ENCODE measurements around the gene FTL. TPM values are rescaled to one million over a fixed set of nuclear protein-coding genes. Genes with fewer than 3 reads are reported as not detected.
"Not testable (repeated sequence)": the region's sequence is repeated elsewhere in the genome, so short reads cannot be mapped to it uniquely, and the experiment has no call there.

FTL gene
- 1,683 TPM for polyA plus RNA-seq (2013, experiment 1 of 2)
- polyA plus RNA-seq (2013, experiment 2 of 2): 1,737 TPM

- H3K36me3 ChIP-seq (ENCODE audit: insufficient read depth, low read length): peaks cover 42% of the 10 kb centered on the region
- peak within 1 kb of the TSS; percentile 91 for H3K27ac ChIP-seq (ENCODE audit: low read depth, low read length)
- peak within 1 kb of the TSS; percentile 92 for H3K9ac ChIP-seq (ENCODE audit: low read depth, low read length)
- H3K9me3 ChIP-seq (ENCODE audit: insufficient read depth, low read depth, low read length): no peaks in the 10 kb centered on the region
- H3K27me3 ChIP-seq (ENCODE audit: insufficient read depth, low read length): no peaks in the 10 kb centered on the region
- under 1% methylated on average over 50 of the region's 52 CpGs for WGBS
- H3K4me3 ChIP-seq (ENCODE audit: low read length): peak within 1 kb of the TSS; percentile 77
- peaks cover 19% of the 10 kb centered on the region for H3K4me1 ChIP-seq (ENCODE audit: insufficient read depth, low read length)
Measured at GRCh38 chr19:48965040-48965805, at the start of gene FTL. TSS of gene FTL (plus strand) at chr19:48965309. CDS start at chr19:48965508, 199 bp downstream.

- peaks cover 67% of the 10 kb centered on the region for H3K36me3 ChIP-seq (ENCODE audit: insufficient read depth, low read length)
- no peaks in the 10 kb centered on the region for H3K9me3 ChIP-seq (ENCODE audit: insufficient read depth, low read depth, low read length)
- H3K9ac ChIP-seq (ENCODE audit: low read depth, low read length): no peak overlapping the region
- no peak overlapping the region for H3K27ac ChIP-seq (ENCODE audit: low read depth, low read length)
- 87% methylated on average over 7 of the region's 8 CpGs for WGBS
- H3K27me3 ChIP-seq (ENCODE audit: insufficient read depth, low read length): no peaks in the 10 kb centered on the region
- H3K4me3 ChIP-seq (ENCODE audit: low read length): no peak overlapping the region
- no peaks in the 10 kb centered on the region for H3K4me1 ChIP-seq (ENCODE audit: insufficient read depth, low read length)
Measured at GRCh38 chr19:48915757-48916156, 49.4 kb upstream of the FTL start.

GRCh38 chr19:48918071-48918470 is 47.0 kb upstream of the FTL start:
- Histone ChIP-seq H3K4me3 (ENCODE audit: low read length) (no peak overlapping the region), H3K36me3 (ENCODE audit: insufficient read depth, low read length) (peaks cover 63% of the 10 kb centered on the region), H3K9me3 (ENCODE audit: insufficient read depth, low read depth, low read length) (no peaks in the 10 kb centered on the region), H3K4me1 (ENCODE audit: insufficient read depth, low read length) (no peaks in the 10 kb centered on the region), H3K27me3 (ENCODE audit: insufficient read depth, low read length) (no peaks in the 10 kb centered on the region), H3K9ac (ENCODE audit: low read depth, low read length) (no peak overlapping the region), H3K27ac (ENCODE audit: low read depth, low read length) (no peak overlapping the region)
- WGBS: 91% methylated on average over 6 of the region's 6 CpGs

GRCh38 chr19:48918801-48919247 is 46.3 kb upstream of the FTL start:
- peaks cover 59% of the 10 kb centered on the region for H3K36me3 ChIP-seq (ENCODE audit: insufficient read depth, low read length)
- H3K27me3 ChIP-seq (ENCODE audit: insufficient read depth, low read length): no peaks in the 10 kb centered on the region
- WGBS: 85% methylated on average over 18 of the region's 18 CpGs
- H3K9ac ChIP-seq (ENCODE audit: low read depth, low read length): no peak overlapping the region
- no peaks in the 10 kb centered on the region for H3K9me3 ChIP-seq (ENCODE audit: insufficient read depth, low read depth, low read length)
- no peaks in the 10 kb centered on the region for H3K4me1 ChIP-seq (ENCODE audit: insufficient read depth, low read length)
- H3K27ac ChIP-seq (ENCODE audit: low read depth, low read length): no peak overlapping the region
- H3K4me3 ChIP-seq (ENCODE audit: low read length): no peak overlapping the region

- H3K27ac ChIP-seq (ENCODE audit: low read depth, low read length); H3K9me3 ChIP-seq (ENCODE audit: insufficient read depth, low read depth, low read length); H3K9ac ChIP-seq (ENCODE audit: low read depth, low read length); H3K4me1 ChIP-seq (ENCODE audit: insufficient read depth, low read length); H3K27me3 ChIP-seq (ENCODE audit: insufficient read depth, low read length); H3K4me3 ChIP-seq (ENCODE audit: low read length): not testable (repeated sequence)
- H3K36me3 ChIP-seq (ENCODE audit: insufficient read depth, low read length): peaks cover 56% of the 10 kb centered on the region
- 97% methylated on average over 8 of the region's 8 CpGs for WGBS
Measured at GRCh38 chr19:48919271-48919670, 45.8 kb upstream of the FTL start.

GRCh38 chr19:48920949-48921348 is 44.2 kb upstream of the FTL start:
- H3K27me3 ChIP-seq (ENCODE audit: insufficient read depth, low read length): no peaks in the 10 kb centered on the region
- H3K4me3 ChIP-seq (ENCODE audit: low read length): no peak overlapping the region
- no peaks in the 10 kb centered on the region for H3K4me1 ChIP-seq (ENCODE audit: insufficient read depth, low read length)
- H3K36me3 ChIP-seq (ENCODE audit: insufficient read depth, low read length): peaks cover 43% of the 10 kb centered on the region
- WGBS: 84% methylated on average over 10 of the region's 10 CpGs
- no peak overlapping the region for H3K27ac ChIP-seq (ENCODE audit: low read depth, low read length)
- no peaks in the 10 kb centered on the region for H3K9me3 ChIP-seq (ENCODE audit: insufficient read depth, low read depth, low read length)
- H3K9ac ChIP-seq (ENCODE audit: low read depth, low read length): no peak overlapping the region

GRCh38 chr19:48921721-48922500 is 43.2 kb upstream of the FTL start:
- Histone ChIP-seq H3K27me3 (ENCODE audit: insufficient read depth, low read length) (no peaks in the 10 kb centered on the region), H3K36me3 (ENCODE audit: insufficient read depth, low read length) (peaks cover 41% of the 10 kb centered on the region)
- 94% methylated on average over 12 of the region's 12 CpGs for WGBS

GRCh38 chr19:48922548-48923490 is 42.3 kb upstream of the FTL start:
- H3K9ac ChIP-seq (ENCODE audit: low read depth, low read length): no peak overlapping the region
- no peak overlapping the region for H3K4me3 ChIP-seq (ENCODE audit: low read length)
- H3K27me3 ChIP-seq (ENCODE audit: insufficient read depth, low read length): no peaks in the 10 kb centered on the region
- no peaks in the 10 kb centered on the region for H3K9me3 ChIP-seq (ENCODE audit: insufficient read depth, low read depth, low read length)
- no peaks in the 10 kb centered on the region for H3K4me1 ChIP-seq (ENCODE audit: insufficient read depth, low read length)
- H3K36me3 ChIP-seq (ENCODE audit: insufficient read depth, low read length): peaks cover 39% of the 10 kb centered on the region
- WGBS: 94% methylated on average over 18 of the region's 18 CpGs
- no peak overlapping the region for H3K27ac ChIP-seq (ENCODE audit: low read depth, low read length)

More at GRCh38 chr19:48921721-48922500, 43.2 kb upstream of the FTL start:
- Histone ChIP-seq H3K27ac (ENCODE audit: low read depth, low read length) (no peak overlapping the region), H3K9me3 (ENCODE audit: insufficient read depth, low read depth, low read length) (no peaks in the 10 kb centered on the region), H3K4me3 (ENCODE audit: low read length) (no peak overlapping the region), H3K9ac (ENCODE audit: low read depth, low read length) (no peak overlapping the region), H3K4me1 (ENCODE audit: insufficient read depth, low read length) (no peaks in the 10 kb centered on the region)

- no peak overlapping the region for H3K27ac ChIP-seq (ENCODE audit: low read depth, low read length)
Measured at GRCh38 chr19:48925240-48925843, 39.8 kb upstream of the FTL start.

GRCh38 chr19:48925890-48926289 is 39.2 kb upstream of the FTL start:
- not testable (repeated sequence) for H3K9ac ChIP-seq (ENCODE audit: low read depth, low read length); H3K4me3 ChIP-seq (ENCODE audit: low read length); H3K27me3 ChIP-seq (ENCODE audit: insufficient read depth, low read length); H3K27ac ChIP-seq (ENCODE audit: low read depth, low read length); H3K9me3 ChIP-seq (ENCODE audit: insufficient read depth, low read depth, low read length); H3K4me1 ChIP-seq (ENCODE audit: insufficient read depth, low read length)
- 90% methylated on average over 8 of the region's 8 CpGs for WGBS
- peaks cover 19% of the 10 kb centered on the region for H3K36me3 ChIP-seq (ENCODE audit: insufficient read depth, low read length)

More at GRCh38 chr19:48925240-48925843, 39.8 kb upstream of the FTL start:
- H3K36me3 ChIP-seq (ENCODE audit: insufficient read depth, low read length): peaks cover 24% of the 10 kb centered on the region
- 86% methylated on average over 11 of the region's 11 CpGs for WGBS
- H3K9me3 ChIP-seq (ENCODE audit: insufficient read depth, low read depth, low read length): no peaks in the 10 kb centered on the region
- no peak overlapping the region for H3K4me3 ChIP-seq (ENCODE audit: low read length)
- H3K4me1 ChIP-seq (ENCODE audit: insufficient read depth, low read length): no peaks in the 10 kb centered on the region
- no peak overlapping the region for H3K9ac ChIP-seq (ENCODE audit: low read depth, low read length)
- H3K27me3 ChIP-seq (ENCODE audit: insufficient read depth, low read length): no peaks in the 10 kb centered on the region
